GM12878 (cell line): ENCODE results near the gene CACNA1I. TPM values are rescaled to one million over a fixed set of nuclear protein-coding genes. Genes with fewer than 3 reads are reported as not detected.

ENCODE experiments used
- ATAC-seq: fragments of 200-7000 bp; cut with Tn5 transposase; 3 replicates; pipeline ENCODE4 v1.9.1; 2020; ENCODE audit warnings: mild to moderate bottlenecking, moderate library complexity
- BruUV-seq: library from RNA; stranded (reverse); fragments of 400-500 nt; replicated peaks from 2 replicates; lab custom pipeline; 2021; lab: Mats Ljungman, UMichigan
- CTCF ChIA-PET: fragments of 300-600 bp; sonication (Branson Sonifier 250); formaldehyde crosslinking; extraction: SDS; loops from one replicate; lab custom pipeline; 2021; ENCODE audit warnings: inconsistent platforms; lab: Yijun Ruan, JAX
- POLR2A ChIA-PET: fragments of 350-600 bp; formaldehyde crosslinking; extraction: SDS; loops from one replicate; lab custom pipeline; 2021; ENCODE audit warnings: inconsistent platforms; lab: Charles Lee
- RAD21 ChIA-PET: fragments of 300-600 bp; sonication (Branson Sonifier 250); formaldehyde crosslinking; loops from one replicate; lab custom pipeline; 2023; ENCODE audit warnings: antibody characterized with exemption; ENCODE audit not compliant: unreplicated experiment; lab: Charles Lee
- SMC1A ChIA-PET: fragments of 300-600 bp; sonication (Branson Sonifier 250); formaldehyde crosslinking; loops from one replicate; lab custom pipeline; 2023; ENCODE audit not compliant: unreplicated experiment, uncharacterized antibody; lab: Charles Lee
- DNase-seq: peaks from one replicate; pipeline ENCODE4 v3.0.0-alpha.2; 2011; ENCODE audit warnings: low read depth, low spot score
- FAIRE-seq: peaks from 3 replicates; lab custom pipeline; 2011; peaks lifted over from hg19 to GRCh38; lab: Jason Lieb, UNC
- H2AFZ ChIP-seq: 2 replicates; pipeline ENCODE4 v1.6.0; 2011; ENCODE audit warnings: low read depth, low read length, control low read depth; ENCODE audit not compliant: control insufficient read depth
- H3K27ac ChIP-seq: 2 replicates; pipeline ENCODE4 v1.5.1; 2011; ENCODE audit warnings: control low read depth; ENCODE audit not compliant: control insufficient read depth, insufficient read depth
- H3K27me3 ChIP-seq, 2 experiments: replicated peaks in 1 of 2; 2 replicates each; pipeline versions ENCODE4 v1.6.0 to v1.6.1; 2011; ENCODE audit warnings: low read length in 1 of 2; ENCODE audit not compliant: control insufficient read depth in 2 of 2, insufficient read depth in 2 of 2
- H3K36me3 ChIP-seq, 2 experiments: 2 replicates each; pipeline ENCODE4 v1.5.1; 2011; ENCODE audit warnings: low read length in 1 of 2; ENCODE audit not compliant: control insufficient read depth in 2 of 2, insufficient read depth in 2 of 2
- H3K4me1 ChIP-seq: 2 replicates; pipeline ENCODE4 v1.6.1; 2011; ENCODE audit warnings: mild to moderate bottlenecking, low read length, moderate library complexity, mixed read lengths; ENCODE audit not compliant: control insufficient read depth, insufficient read depth
- H3K4me2 ChIP-seq: 2 replicates; pipeline ENCODE4 v1.6.0; 2011; ENCODE audit warnings: control low read depth; ENCODE audit not compliant: control insufficient read depth, insufficient read depth
- H3K4me3 ChIP-seq: fragments of 200-600 bp; sonication (generic); 2 replicates; pipeline ENCODE4 v1.5.1; 2016
- H3K79me2 ChIP-seq: 2 replicates; pipeline ENCODE4 v1.6.0; 2011; ENCODE audit warnings: low read length; ENCODE audit not compliant: control insufficient read depth, insufficient read depth
- H3K9ac ChIP-seq: 2 replicates; pipeline ENCODE4 v1.8.0; 2011; ENCODE audit warnings: low read length, control low read depth, mixed read lengths; ENCODE audit not compliant: control insufficient read depth, insufficient read depth
- H3K9me3 ChIP-seq: replicated peaks from 3 replicates; pipeline ENCODE4 v1.5.1; 2011; ENCODE audit warnings: mild to moderate bottlenecking, low read length; ENCODE audit not compliant: control insufficient read depth, insufficient read depth
- H4K20me1 ChIP-seq: 2 replicates; pipeline ENCODE4 v1.6.0; 2011; ENCODE audit not compliant: control insufficient read depth, insufficient read depth
- FOXM1 ChIP-seq: IDR thresholded peaks from 2 replicates; pipeline ENCODE4 v1.6.1; 2012; ENCODE audit warnings: low read depth, mild to moderate bottlenecking, inconsistent platforms, low read length, moderate library complexity
- HDGF ChIP-seq: fragments of 450-650 bp; IDR thresholded peaks from 2 replicates; pipeline ENCODE4 v1.6.1; 2016; ENCODE audit warnings: antibody characterized with exemption
- MEF2B ChIP-seq: fragments of 450-650 bp; IDR thresholded peaks from 2 replicates; pipeline ENCODE4 v1.6.1; 2018; ENCODE audit warnings: mild to moderate bottlenecking, moderate library complexity; ENCODE audit not compliant: partially characterized antibody, poor library complexity, severe bottlenecking
- MTA2 ChIP-seq: fragments of 450-650 bp; IDR thresholded peaks from 2 replicates; pipeline ENCODE4 v1.6.1; 2016; ENCODE audit warnings: low read depth, mild to moderate bottlenecking, moderate library complexity
- NFXL1 ChIP-seq: fragments of 450-650 bp; IDR thresholded peaks from 2 replicates; pipeline ENCODE4 v1.6.1; 2017; ENCODE audit warnings: antibody characterized with exemption, mild to moderate bottlenecking, borderline replicate concordance
- NRF1 ChIP-seq: conservative IDR thresholded peaks from 2 replicates; pipeline ENCODE4 v1.6.1; 2011; ENCODE audit warnings: mild to moderate bottlenecking, low read depth, low read length, improper control_type of control experiment
- PAX5 ChIP-seq: IDR thresholded peaks from 2 replicates; pipeline ENCODE4 v1.6.1; 2011; ENCODE audit warnings: low read depth, low read length, borderline replicate concordance
- POLR2A ChIP-seq: IDR thresholded peaks from 2 replicates; pipeline ENCODE4 v1.6.1; 2011; ENCODE audit warnings: low read depth, mild to moderate bottlenecking, low read length
- SMAD5 ChIP-seq: IDR thresholded peaks from 2 replicates; pipeline ENCODE4 v1.6.1; 2016; ENCODE audit warnings: antibody characterized with exemption, low read depth
- SMC3 ChIP-seq: IDR thresholded peaks from 2 replicates; pipeline ENCODE4 v1.6.1; 2011; ENCODE audit warnings: low read length, improper control_type of control experiment, borderline replicate concordance
- STAT3 ChIP-seq: IDR thresholded peaks from 2 replicates; pipeline ENCODE4 v1.6.1; 2011; ENCODE audit warnings: low read depth, low read length, improper control_type of control experiment
- TARDBP ChIP-seq: IDR thresholded peaks from 2 replicates; pipeline ENCODE4 v1.6.1; 2016; ENCODE audit warnings: borderline replicate concordance
- TCF7 ChIP-seq: IDR thresholded peaks from 2 replicates; pipeline ENCODE4 v1.6.1; 2014; ENCODE audit warnings: antibody characterized with exemption, borderline replicate concordance
- ZBED1 ChIP-seq: IDR thresholded peaks from 2 replicates; pipeline ENCODE4 v1.6.1; 2016; ENCODE audit warnings: borderline replicate concordance
- ZNF24 ChIP-seq: fragments of 450-650 bp; IDR thresholded peaks from 2 replicates; pipeline ENCODE4 v1.6.1; 2017; ENCODE audit warnings: antibody characterized with exemption, mild to moderate bottlenecking
- ZZZ3 ChIP-seq: IDR thresholded peaks from 2 replicates; pipeline ENCODE4 v1.6.1; 2011; ENCODE audit warnings: low read depth; ENCODE audit not compliant: control insufficient read depth, insufficient read length
- WGBS: methylation state at CpG from one replicate; pipeline ENCODE4 v1.1.6; 2016; ENCODE audit warnings: low lambda C conversion rate; ENCODE audit not compliant: insufficient replicate concordance, insufficient coverage; ENCODE audit errors: missing lambda C conversion rate; 5-methylcytosine and 5-hydroxymethylcytosine counted together
- in situ Hi-C: fragments of 300-500 bp; cut with MboI; formaldehyde crosslinking; loops from 9 replicates; pipeline ENCODE4 v1.14.3; 2018; ENCODE audit warnings: mixed read lengths
- intact Hi-C: fragments of 100-400 bp; cut with micrococcal nuclease; formaldehyde crosslinking; loops from one replicate; pipeline ENCODE4 v1.14.2; 2022; ENCODE audit not compliant: unreplicated experiment
- polyA plus RNA-seq, 11 experiments: library from polyadenylated mRNA; depleted of rRNA in 4 of 11; unstranded in 6 of 11; stranded (reverse) in 5 of 11; fragments of >200 nt; fragmentation: Nextera tagmentation in 4 of 11; fragmentation: Illumina TruSeq in 1 of 11; extraction: Ambion mirVana in 4 of 11; extraction: Trizol in 1 of 11; gene quantifications; 1 replicate in 1 of 11; 2 replicates in 10 of 11; pipeline versions ENCODE4 v1.2.1 to v1.2.3, GENCODE V29; 2011 to 2016; ENCODE audit warnings: inconsistent platforms in 2 of 11, missing spikeins in 2 of 11, low read depth in 1 of 11
- total RNA-seq, 4 experiments: library from RNA; depleted of rRNA in 3 of 4; stranded (reverse); fragments of >200 nt in 3 of 4; fragmentation: Illumina TruSeq in 1 of 4; extraction: Trizol in 1 of 4; gene quantifications; 2 replicates each; pipeline versions ENCODE4 v1.2.1 to v1.2.3, GENCODE V29; 2013 to 2021
- TF ChIP-seq, protein P1 (sequence below): fragments of 450-650 bp; IDR thresholded peaks from 2 replicates; pipeline ENCODE4 v1.6.1; 2014; ENCODE audit warnings: mild to moderate bottlenecking
- TF ChIP-seq, protein P2 (sequence below): fragments of 450-650 bp; IDR thresholded peaks from 2 replicates; pipeline ENCODE4 v1.6.1; 2018; ENCODE audit warnings: borderline replicate concordance, mild to moderate bottlenecking; ENCODE audit not compliant: partially characterized antibody

The CACNA1I gene
- total and polyA plus RNA-seq, 10 of the 15 experiments (the other 5 are each of a cell fraction or from before 2014, with no cell fraction given), result 0.01 to 0.03 TPM; not detected in 8

DNA sequence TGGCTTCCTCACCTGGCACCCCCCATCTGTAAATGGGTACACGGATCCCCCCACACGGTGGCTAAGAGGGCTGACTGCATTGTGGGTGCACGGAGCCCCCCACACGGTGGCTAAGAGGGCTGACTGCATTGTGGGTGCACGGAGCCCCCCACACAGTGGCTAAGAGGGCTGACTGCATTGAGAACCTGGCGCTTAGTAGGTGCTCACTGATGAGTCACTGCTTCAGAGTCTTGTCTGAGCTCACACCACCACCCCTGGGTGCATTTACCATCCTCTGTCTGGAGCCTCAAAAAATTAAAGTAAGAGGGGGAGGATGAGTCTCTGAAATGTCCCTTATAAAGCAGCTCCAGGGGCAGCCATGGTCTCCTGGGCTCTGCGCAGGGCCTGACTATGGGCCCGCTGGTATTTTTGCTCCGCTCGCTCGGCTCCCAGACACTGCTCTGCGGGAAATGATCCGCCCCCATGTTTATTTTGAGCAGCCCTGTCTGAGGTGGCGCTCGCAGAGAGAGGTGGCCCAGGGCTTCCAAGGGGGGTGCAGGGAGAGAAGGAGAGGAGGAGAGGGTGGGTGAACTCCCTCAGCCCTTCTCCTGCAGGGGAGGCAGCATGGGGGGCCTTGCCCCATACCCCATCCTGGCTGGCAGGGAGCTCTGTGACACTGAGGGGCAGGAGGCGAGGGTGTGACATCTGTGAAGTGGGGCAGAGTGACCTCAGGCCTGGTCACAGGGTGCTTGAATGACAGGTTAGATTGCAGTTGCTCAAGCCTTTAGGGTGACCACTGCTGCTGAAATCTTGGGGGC is 82.6 kb downstream of the CACNA1I start:
- BruUV-seq, result no TSS peak
- H3K27me3 ChIP-seq, result no peaks in the 10 kb centered on the region
- intact Hi-C loops (no loop called here), in situ Hi-C loops (no loop called here)
- no peaks in the 10 kb centered on the region for H3K36me3 ChIP-seq
- no peak overlapping the region for H3K4me2 ChIP-seq
- H3K27ac ChIP-seq, result no peak overlapping the region
- no peak for TF ChIP-seq PAX5
- TF ChIP-seq NRF1, result no peak
- no peak for TF ChIP-seq STAT3
- TF ChIP-seq SMAD5, result no peak
- no peaks in the 10 kb centered on the region for H3K9me3 ChIP-seq
- ChIA-PET SMC1A (no interaction called here), POLR2A (no interaction called here), RAD21 (no interaction called here), CTCF (no interaction called here)
- WGBS, result 46% methylated on average over 16 of the region's 16 CpGs
- no peak overlapping the region for H3K9ac ChIP-seq
- no peaks in the 10 kb centered on the region for H3K4me1 ChIP-seq
- ATAC-seq (no peak), DNase-seq (no peak), FAIRE-seq (no peak)
- no peaks in the 10 kb centered on the region for H4K20me1 ChIP-seq
- H2AFZ ChIP-seq, result no peak overlapping the region
- H3K4me3 ChIP-seq, result no peak overlapping the region
- H3K79me2 ChIP-seq, result no peaks in the 10 kb centered on the region

DNA sequence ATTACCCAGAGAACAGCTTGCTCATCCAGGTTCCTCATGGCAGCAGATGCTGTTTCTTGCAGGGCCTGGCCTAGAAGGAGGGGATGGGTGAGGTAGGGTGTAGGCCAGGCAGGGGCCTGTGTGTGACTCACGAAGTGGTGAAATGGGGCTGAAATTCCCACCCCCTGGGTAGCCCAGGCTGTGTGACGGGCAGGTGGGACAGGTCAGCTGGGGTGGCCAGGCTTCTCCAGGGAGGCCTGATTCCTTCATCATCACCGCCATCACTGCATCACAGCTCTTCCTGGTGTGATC is 83.2 kb downstream of the CACNA1I start:
- no TSS peak for BruUV-seq
- no peaks in the 10 kb centered on the region for H4K20me1 ChIP-seq
- RAD21 ChIA-PET, result no interaction called here
- 29% methylated on average over 3 of the region's 3 CpGs for WGBS
- POLR2A ChIA-PET, result no interaction called here
- intact Hi-C loops, result no loop called here
- no peaks in the 10 kb centered on the region for H3K36me3 ChIP-seq
- H3K4me2 ChIP-seq, result no peak overlapping the region
- H3K4me1 ChIP-seq, result no peaks in the 10 kb centered on the region
- H3K9ac ChIP-seq, result no peak overlapping the region
- H3K27me3 ChIP-seq, result no peaks in the 10 kb centered on the region
- no peak overlapping the region for H3K27ac ChIP-seq
- in situ Hi-C loops, result no loop called here
- FAIRE-seq (no peak), DNase-seq (no peak), ATAC-seq (no peak)
- CTCF ChIA-PET, result no interaction called here
- SMC1A ChIA-PET, result no interaction called here
- H3K9me3 ChIP-seq, result no peaks in the 10 kb centered on the region
- H3K4me3 ChIP-seq, result no peak overlapping the region
- no peaks in the 10 kb centered on the region for H3K79me2 ChIP-seq
- H2AFZ ChIP-seq, result no peak overlapping the region
- TF ChIP-seq MTA2 (no peak), ZNF24 (no peak), FOXM1 (no peak), HDGF (no peak), TCF7 (no peak), POLR2A (no peak), MEF2B (no peak), ZZZ3 (no peak), SMC3 (no peak), NFXL1 (no peak), ZBED1 (no peak), TARDBP (no peak)
- TF ChIP-seq, protein P1, sequence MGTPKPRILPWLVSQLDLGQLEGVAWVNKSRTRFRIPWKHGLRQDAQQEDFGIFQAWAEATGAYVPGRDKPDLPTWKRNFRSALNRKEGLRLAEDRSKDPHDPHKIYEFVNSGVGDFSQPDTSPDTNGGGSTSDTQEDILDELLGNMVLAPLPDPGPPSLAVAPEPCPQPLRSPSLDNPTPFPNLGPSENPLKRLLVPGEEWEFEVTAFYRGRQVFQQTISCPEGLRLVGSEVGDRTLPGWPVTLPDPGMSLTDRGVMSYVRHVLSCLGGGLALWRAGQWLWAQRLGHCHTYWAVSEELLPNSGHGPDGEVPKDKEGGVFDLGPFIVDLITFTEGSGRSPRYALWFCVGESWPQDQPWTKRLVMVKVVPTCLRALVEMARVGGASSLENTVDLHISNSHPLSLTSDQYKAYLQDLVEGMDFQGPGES, result no peak
- TF ChIP-seq, protein P2, sequence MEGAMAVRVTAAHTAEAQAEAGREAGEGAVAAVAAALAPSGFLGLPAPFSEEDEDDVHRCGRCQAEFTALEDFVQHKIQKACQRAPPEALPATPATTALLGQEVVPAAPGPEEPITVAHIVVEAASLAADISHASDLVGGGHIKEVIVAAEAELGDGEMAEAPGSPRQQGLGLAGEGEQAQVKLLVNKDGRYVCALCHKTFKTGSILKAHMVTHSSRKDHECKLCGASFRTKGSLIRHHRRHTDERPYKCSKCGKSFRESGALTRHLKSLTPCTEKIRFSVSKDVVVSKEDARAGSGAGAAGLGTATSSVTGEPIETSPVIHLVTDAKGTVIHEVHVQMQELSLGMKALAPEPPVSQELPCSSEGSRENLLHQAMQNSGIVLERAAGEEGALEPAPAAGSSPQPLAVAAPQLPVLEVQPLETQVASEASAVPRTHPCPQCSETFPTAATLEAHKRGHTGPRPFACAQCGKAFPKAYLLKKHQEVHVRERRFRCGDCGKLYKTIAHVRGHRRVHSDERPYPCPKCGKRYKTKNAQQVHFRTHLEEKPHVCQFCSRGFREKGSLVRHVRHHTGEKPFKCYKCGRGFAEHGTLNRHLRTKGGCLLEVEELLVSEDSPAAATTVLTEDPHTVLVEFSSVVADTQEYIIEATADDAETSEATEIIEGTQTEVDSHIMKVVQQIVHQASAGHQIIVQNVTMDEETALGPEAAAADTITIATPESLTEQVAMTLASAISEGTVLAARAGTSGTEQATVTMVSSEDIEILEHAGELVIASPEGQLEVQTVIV, result no peak
